ENCODE measurements around the gene BLM. TPM values are rescaled to one million over a fixed set of nuclear protein-coding genes. Genes with fewer than 3 reads are reported as not detected.
A peak's percentile ranks its signal among the peaks of the same experiment; 100 is the strongest.

BLM gene
- total and polyA plus RNA-seq, 2 of the 13 experiments (the other 11 are each of a cell fraction or from before 2014, with no cell fraction given) = 5.1 to 11.8 TPM

GRCh38 chr15:90716976-90717821, at the start of gene BLM (continued):
- peak; percentile 93 for TF ChIP-seq ZNF687 (CRISPR knock-in tag; IDR thresholded peaks at IDR 0.05)
- TF ChIP-seq SRSF9 (IDR thresholded peaks at IDR 0.05; ENCODE audit: borderline replicate concordance, insufficient read depth, low read depth, low read length, poor library complexity, severe bottlenecking) = no peak
- no peak for TF ChIP-seq ZNF441 (CRISPR knock-in tag; IDR thresholded peaks at IDR 0.05; ENCODE audit: borderline replicate concordance)
- TF ChIP-seq CBX1 (IDR thresholded peaks at IDR 0.05; ENCODE audit: low read depth) = no peak
- peak; percentile 99 for TF ChIP-seq ZFP36L1 (CRISPR knock-in tag; IDR thresholded peaks at IDR 0.05)
- no peak for TF ChIP-seq TP53 (CRISPR knock-in tag; conservative IDR thresholded peaks at IDR 0.05)
- peak; percentile 75; the same call in 1 of the 2 replicates for TF ChIP-seq MYC (CRISPR knock-in tag; IDR thresholded peaks at IDR 0.05; ENCODE audit: borderline replicate concordance)
- no peak for TF ChIP-seq FOSL2 (CRISPR knock-in tag; IDR thresholded peaks at IDR 0.05)
- TF ChIP-seq HMGA1 (CRISPR knock-in tag; conservative IDR thresholded peaks at IDR 0.05) = no peak
- TF ChIP-seq AKNA (CRISPR knock-in tag; IDR thresholded peaks at IDR 0.05; ENCODE audit: borderline replicate concordance) = no peak
- TF ChIP-seq ZNF572 (CRISPR knock-in tag; IDR thresholded peaks at IDR 0.05) = no peak
- TF ChIP-seq FLYWCH1 (CRISPR knock-in tag; IDR thresholded peaks at IDR 0.05) = no peak
- no peak for TF ChIP-seq SNRNP70 (IDR thresholded peaks at IDR 0.05; ENCODE audit: low read depth, low read length)
- TF ChIP-seq ATAD3A (CRISPR knock-in tag; IDR thresholded peaks at IDR 0.05) = no peak
- no peak for TF ChIP-seq LRRFIP1 (CRISPR knock-in tag; conservative IDR thresholded peaks at IDR 0.05)

Measured in HepG2 (cell line).